Endometrial microvascular endothelial cells (primary cell): ENCODE data around the gene C4BPA. TPM values are rescaled to one million over a fixed set of nuclear protein-coding genes. Genes with fewer than 3 reads are reported as not detected.

Experiments
- in situ Hi-C: cut with HindIII; loops from 2 replicates; pipeline ENCODE4 v1.10.0; 2017; ENCODE audit warnings: low sequenced_read_pairs, low pct_unique_long_range_greater_than_20kb; ENCODE audit errors: inconsistent ontology term
- total RNA-seq: library from RNA; depleted of rRNA; stranded (reverse); fragments of >200 nt; gene quantifications from one replicate; pipeline ENCODE4 v1.2.3, GENCODE V29; 2015; ENCODE audit errors: inconsistent ontology term

C4BPA gene
- total RNA-seq, 1 donor from 2014 or later: not detected

- in situ Hi-C loops: no loop called here
Observed at GRCh38 chr1:207097871-207098324, 6.1 kb upstream of the C4BPA start.

GRCh38 chr1:207101720-207102119 is 2.3 kb upstream of the C4BPA start:
- in situ Hi-C loops: no loop called here

DNA sequence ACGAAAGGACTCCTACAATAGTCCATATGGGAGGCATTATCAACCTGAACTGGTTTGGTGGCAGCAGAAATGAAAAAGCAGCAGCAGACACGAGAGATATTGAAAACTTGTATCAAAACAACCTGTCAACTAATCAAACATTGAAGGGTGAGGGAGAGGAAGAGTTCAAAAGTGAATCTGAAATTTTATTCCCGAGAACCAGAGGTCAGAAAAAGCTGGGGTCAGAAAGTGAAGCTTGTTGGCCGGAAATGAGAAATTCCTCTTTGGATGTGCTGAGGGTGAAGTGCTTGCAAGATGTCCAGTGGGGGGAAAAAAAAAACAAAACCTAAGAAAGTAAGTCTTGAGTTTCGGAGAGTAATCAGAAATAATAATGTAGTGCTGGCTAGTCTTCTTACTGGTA is 1.9 kb upstream of the C4BPA start:
- in situ Hi-C loops: no loop called here

GRCh38 chr1:207102659-207103058 is 1.4 kb upstream of the C4BPA start:
- in situ Hi-C loops: no loop called here

DNA sequence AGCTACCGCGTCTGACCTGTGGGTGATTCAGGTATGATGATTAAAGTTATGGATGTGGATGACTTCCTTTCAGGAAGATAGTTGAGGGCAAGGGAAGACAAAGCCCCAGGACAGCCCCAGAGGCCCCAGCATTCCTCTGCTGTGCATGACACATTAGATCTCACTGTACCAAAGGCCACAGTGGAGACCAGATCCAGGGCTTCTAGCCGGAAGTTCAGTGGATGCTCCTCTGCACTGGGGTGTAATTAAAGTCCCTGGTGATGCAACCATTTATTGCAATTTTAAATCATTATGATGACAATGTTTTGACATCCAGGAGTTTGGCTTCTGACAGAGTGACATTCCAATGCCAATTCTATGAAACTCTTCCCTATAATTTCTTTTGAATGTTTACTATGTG is 5.0 kb downstream of the C4BPA start:
- in situ Hi-C loops: no loop called here

DNA sequence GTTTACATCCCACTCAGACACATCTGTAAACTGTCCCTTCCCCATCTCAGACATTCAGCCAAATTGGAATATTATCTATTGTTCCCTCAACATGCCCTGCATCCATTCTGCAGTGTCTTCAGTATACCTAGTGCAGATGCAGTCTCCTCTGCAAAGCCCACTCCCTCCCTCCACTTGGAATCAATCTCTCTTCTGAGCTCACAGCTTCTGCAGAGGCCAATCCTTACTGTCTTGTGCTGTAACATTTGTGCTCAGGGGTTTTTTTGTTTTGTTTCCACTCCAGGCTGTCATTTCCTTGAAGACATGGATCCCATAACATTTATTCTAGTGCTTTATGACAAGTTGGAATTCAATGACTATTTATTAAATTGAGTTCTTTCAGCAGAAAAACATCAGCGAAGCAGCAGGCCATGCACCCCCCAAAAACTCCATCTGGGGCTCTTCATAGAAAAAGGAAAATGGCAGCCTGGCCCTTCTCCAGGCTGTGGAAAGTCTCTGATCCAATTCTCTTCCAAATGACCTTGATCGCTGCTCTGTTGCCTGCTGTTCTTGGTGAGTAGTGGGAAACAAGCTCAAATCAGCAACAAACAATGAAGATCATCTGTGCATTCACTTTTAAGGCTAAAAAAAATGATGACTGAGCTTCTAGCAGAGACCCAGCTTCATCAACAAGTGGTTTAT is 8.7 kb downstream of the C4BPA start:
- in situ Hi-C loops: no loop called here

- in situ Hi-C loops: no loop called here
Observed at GRCh38 chr1:207115269-207115668, 11.2 kb downstream of the C4BPA start.

- in situ Hi-C loops: no loop called here
Observed at GRCh38 chr1:207124389-207124788, 20.4 kb downstream of the C4BPA start.

- in situ Hi-C loops: no loop called here
Observed at GRCh38 chr1:207128336-207128921, 24.4 kb downstream of the C4BPA start.

GRCh38 chr1:207129053-207129452 is 25.0 kb downstream of the C4BPA start:
- in situ Hi-C loops: no loop called here

GRCh38 chr1:207130252-207131036 is 26.4 kb downstream of the C4BPA start:
- in situ Hi-C loops: no loop called here

DNA sequence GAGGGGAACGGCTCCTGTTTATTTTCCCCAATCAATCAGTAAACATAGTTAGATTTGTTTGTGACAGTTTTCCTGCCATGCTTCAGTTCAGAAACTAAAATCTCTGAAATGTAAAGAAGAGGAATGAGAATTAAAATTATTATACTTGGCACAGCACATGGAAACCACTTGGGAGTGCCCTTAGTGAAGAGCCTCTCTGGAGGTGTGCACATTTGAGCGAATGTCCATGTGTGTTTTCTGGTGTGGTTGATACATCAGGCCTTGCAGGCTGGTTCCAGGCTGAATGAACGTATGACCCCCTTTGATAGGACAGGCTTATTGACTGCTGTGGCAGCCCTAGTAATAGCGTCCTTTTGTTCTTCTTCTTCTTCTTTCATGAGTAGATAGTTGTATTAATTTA is 27.1 kb downstream of the C4BPA start:
- in situ Hi-C loops: no loop called here

DNA sequence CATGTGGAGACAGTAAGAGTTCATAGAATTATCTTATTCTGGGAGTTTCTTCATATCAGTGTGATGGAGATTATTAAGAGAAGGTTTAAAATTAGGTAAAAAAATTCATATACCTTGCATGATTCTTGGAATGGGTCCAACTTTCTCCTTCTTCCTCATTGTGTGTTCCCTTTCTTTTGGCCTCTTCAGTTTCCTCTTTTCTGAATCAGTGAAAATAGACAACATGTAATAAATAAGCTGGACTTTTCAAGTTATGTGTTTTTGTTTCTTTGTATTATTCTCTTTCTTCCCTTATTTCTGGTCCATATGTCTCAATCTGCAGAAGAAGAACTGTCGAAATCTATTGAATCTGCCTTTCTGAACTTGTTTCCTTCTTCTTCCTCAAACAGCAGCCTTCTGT is 30.5 kb downstream of the C4BPA start:
- in situ Hi-C loops: no loop called here

DNA sequence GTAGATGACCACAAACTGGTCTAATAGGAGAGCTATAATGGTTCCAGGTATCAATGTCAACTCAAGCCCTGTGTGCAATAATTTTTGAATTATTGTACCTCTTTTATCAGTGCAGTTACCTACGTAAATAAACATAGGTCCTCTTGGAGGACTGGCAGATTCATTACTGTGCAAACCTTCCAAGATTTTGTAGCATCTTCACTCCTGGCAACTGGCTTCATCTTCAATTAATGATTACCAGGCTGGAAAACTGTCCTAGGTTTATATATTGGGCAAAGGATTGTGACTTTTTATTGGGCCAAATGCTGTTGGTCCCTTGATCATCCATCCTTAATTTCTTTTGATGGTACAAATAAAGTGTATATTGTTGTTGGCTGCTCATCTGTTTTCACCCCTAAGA is 35.6 kb downstream of the C4BPA start:
- in situ Hi-C loops: no loop called here

GRCh38 chr1:207140536-207140935 is 36.5 kb downstream of the C4BPA start:
- in situ Hi-C loops: no loop called here

- in situ Hi-C loops: no loop called here
Observed at GRCh38 chr1:207145401-207146058, 41.5 kb downstream of the C4BPA start.

- in situ Hi-C loops: no loop called here
Observed at GRCh38 chr1:207151920-207152319, 47.9 kb downstream of the C4BPA start.

GRCh38 chr1:207152792-207153468 is 48.9 kb downstream of the C4BPA start:
- in situ Hi-C loops: no loop called here

- in situ Hi-C loops: no loop called here
Observed at GRCh38 chr1:207155028-207155427, 51.0 kb downstream of the C4BPA start.
